ENCODE measurements around the gene PID1.

PID1 gene

GRCh38 chr2:228986961-228987360 is 284.1 kb downstream of the PID1 start:
- Histone ChIP-seq H3K27me3 (replicated peaks) (no peaks in the 10 kb centered on the region), H3K27ac (no peak overlapping the region), H3K36me3 (replicated peaks) (no peaks in the 10 kb centered on the region), H3K4me3 (ENCODE audit: low read depth, low read length) (no peak overlapping the region)
- no peak for TF ChIP-seq CTCF (IDR thresholded peaks at IDR 0.05; ENCODE audit: low read depth, low read length, missing control alignments)
- no peak for DNase-seq
- in situ Hi-C loops (cut with HindIII; ENCODE audit: low pct_ligation_motif_present, low sequenced_read_pairs) = no loop called here

- Histone ChIP-seq H3K4me3 (ENCODE audit: low read depth, low read length) (no peak overlapping the region), H3K36me3 (replicated peaks) (no peaks in the 10 kb centered on the region), H3K27ac (no peak overlapping the region), H3K27me3 (replicated peaks) (no peaks in the 10 kb centered on the region)
- DNase-seq = no peak
- TF ChIP-seq CTCF (IDR thresholded peaks at IDR 0.05; ENCODE audit: low read depth, low read length, missing control alignments) = no peak
- in situ Hi-C loops (cut with HindIII; ENCODE audit: low pct_ligation_motif_present, low sequenced_read_pairs) = no loop called here
These were observed 287.4 kb downstream of the PID1 start for GRCh38 chr2:228983700-228984099.

- H3K36me3 ChIP-seq (replicated peaks) = no peaks in the 10 kb centered on the region
- no peak overlapping the region for H3K4me3 ChIP-seq (ENCODE audit: low read depth, low read length)
- no peaks in the 10 kb centered on the region for H3K27me3 ChIP-seq (replicated peaks)
- in situ Hi-C loops (cut with HindIII; ENCODE audit: low pct_ligation_motif_present, low sequenced_read_pairs) = no loop called here
- TF ChIP-seq CTCF (IDR thresholded peaks at IDR 0.05; ENCODE audit: low read depth, low read length, missing control alignments) = no peak
- no peak overlapping the region for H3K27ac ChIP-seq
- no peak for DNase-seq
These were observed 296.9 kb downstream of the PID1 start for GRCh38 chr2:228974169-228974568.
